K562 (cell line): ENCODE measurements around the gene NFIC. TPM values are rescaled to one million over a fixed set of nuclear protein-coding genes. Genes with fewer than 3 reads are reported as not detected.

ENCODE experiments used
- ATAC-seq: fragments of 200-7000 bp; cut with Tn5 transposase; 3 replicates; pipeline ENCODE4 v1.9.1; 2020; ENCODE audit warnings: moderate library complexity
- BruUV-seq: library from RNA; stranded (reverse); fragments of 400-500 nt; replicated peaks from 2 replicates; lab custom pipeline; 2021; lab: Mats Ljungman, UMichigan
- CTCF ChIA-PET: fragments of 300-600 bp; formaldehyde crosslinking; extraction: SDS; loops from one replicate; lab custom pipeline; 2021; ENCODE audit warnings: low intra/inter-chr PET ratio; lab: Yijun Ruan, JAX
- POLR2A ChIA-PET: fragments of 300-600, 350-650 bp; sonication (Branson Sonifier 250); formaldehyde crosslinking; extraction: SDS; loops from one replicate; lab custom pipeline; 2021; ENCODE audit warnings: antibody characterized with exemption, inconsistent platforms; lab: Yijun Ruan, JAX
- DNase-seq, 4 experiments: peaks; one replicate each; pipeline versions ENCODE4 v3.0.0 to v3.0.0-alpha.2; 2011 to 2018; ENCODE audit warnings: low spot score in 3 of 4, mixed read lengths in 3 of 4; ENCODE audit errors: extremely low read depth in 1 of 4
- FAIRE-seq: peaks from 2 replicates; lab custom pipeline; 2011; peaks lifted over from hg19 to GRCh38; lab: Jason Lieb, UNC
- H2AFZ ChIP-seq: 2 replicates; pipeline ENCODE4 v1.6.0; 2011; ENCODE audit warnings: low read depth, low read length, control low read depth, inconsistent platforms
- H3K27ac ChIP-seq: fragments of 200-600 bp; 3 replicates; pipeline ENCODE4 v1.8.0; 2011; ENCODE audit warnings: low read depth, mild to moderate bottlenecking, control low read depth, inconsistent platforms, low read length, moderate library complexity, mixed read lengths; ENCODE audit errors: extremely low read depth
- H3K27me3 ChIP-seq, 2 experiments: fragments of 300-600 bp in 1 of 2; 2 replicates in 1 of 2; 3 replicates in 1 of 2; pipeline versions ENCODE4 v1.6.0 to v1.8.0; 2011; ENCODE audit warnings: inconsistent platforms in 2 of 2, low read length in 2 of 2, mild to moderate bottlenecking in 1 of 2, mixed read lengths in 1 of 2, moderate library complexity in 1 of 2; ENCODE audit not compliant: control insufficient read depth in 2 of 2, insufficient read depth in 2 of 2
- H3K36me3 ChIP-seq: fragments of 300-600 bp; 3 replicates; pipeline ENCODE4 v1.8.0; 2011; ENCODE audit warnings: mild to moderate bottlenecking, low read length, inconsistent platforms; ENCODE audit not compliant: control insufficient read depth, insufficient read depth
- H3K4me1 ChIP-seq, 2 experiments: fragments of 200-600 bp in 1 of 2; replicated peaks in 1 of 2; 2 replicates in 1 of 2; 3 replicates in 1 of 2; pipeline versions ENCODE4 v1.5.1 to v1.8.0; 2011; ENCODE audit warnings: inconsistent platforms in 2 of 2, low read length in 2 of 2, mild to moderate bottlenecking in 1 of 2, mixed read lengths in 1 of 2, moderate library complexity in 1 of 2; ENCODE audit not compliant: control insufficient read depth in 2 of 2, insufficient read depth in 2 of 2
- H3K4me2 ChIP-seq: 2 replicates; pipeline ENCODE4 v1.6.1; 2011; ENCODE audit warnings: low read length, control low read depth, inconsistent platforms, mixed read lengths; ENCODE audit not compliant: insufficient read depth
- H3K4me3 ChIP-seq: fragments of 200-600 bp; sonication (generic), shearing (Covaris generic); 2 replicates; pipeline ENCODE4 v1.5.1; 2016; ENCODE audit warnings: control low read depth, inconsistent platforms
- H3K79me2 ChIP-seq: fragments of 200-600 bp; 3 replicates; pipeline ENCODE4 v1.8.0; 2011; ENCODE audit warnings: low read length, inconsistent platforms; ENCODE audit not compliant: control insufficient read depth, insufficient read depth
- H3K9ac ChIP-seq, 2 experiments: 2 replicates each; pipeline versions ENCODE4 v1.6.0 to v1.6.1; 2011; ENCODE audit warnings: low read depth in 2 of 2, low read length in 2 of 2, control low read depth in 1 of 2, inconsistent platforms in 1 of 2, mild to moderate bottlenecking in 1 of 2, mixed read lengths in 1 of 2; ENCODE audit not compliant: insufficient read depth in 1 of 2
- H3K9me1 ChIP-seq: one replicate; pipeline ENCODE4 v1.6.0; 2011; ENCODE audit warnings: inconsistent platforms, mild to moderate bottlenecking, low read length, moderate library complexity; ENCODE audit not compliant: control insufficient read depth, insufficient read depth
- H3K9me3 ChIP-seq: replicated peaks from 2 replicates; pipeline ENCODE4 v1.5.1; 2011; ENCODE audit warnings: low read depth, low read length, inconsistent platforms; ENCODE audit not compliant: control insufficient read depth, insufficient read depth
- H4K20me1 ChIP-seq: replicated peaks from 2 replicates; pipeline ENCODE4 v1.6.1; 2011; ENCODE audit warnings: low read length, inconsistent platforms, mixed read lengths; ENCODE audit not compliant: control insufficient read depth, insufficient read depth
- ARID1B ChIP-seq: fragments of 450-650 bp; IDR thresholded peaks from 2 replicates; pipeline ENCODE4 v1.6.1; 2016; ENCODE audit warnings: antibody characterized with exemption, mild to moderate bottlenecking, inconsistent platforms
- HCFC1 ChIP-seq: IDR thresholded peaks from 2 replicates; pipeline ENCODE4 v1.6.1; 2012; ENCODE audit warnings: low read depth, low read length, improper control_type of control experiment
- POLR2G ChIP-seq: fragments of 200-400 bp; formaldehyde crosslinking; IDR thresholded peaks from 2 replicates; pipeline ENCODE4 v1.6.1; 2017; ENCODE audit warnings: low read depth, mild to moderate bottlenecking, antibody characterized with exemption, low read length, moderate library complexity
- RB1 ChIP-seq: fragments of 450-650 bp; IDR thresholded peaks from 2 replicates; pipeline ENCODE4 v1.6.1; 2017; ENCODE audit warnings: low read depth, mild to moderate bottlenecking
- RBFOX2 ChIP-seq: fragments of 200-400 bp; formaldehyde crosslinking; IDR thresholded peaks from 2 replicates; pipeline ENCODE4 v1.6.1; 2017; ENCODE audit warnings: low read depth, mild to moderate bottlenecking, low read length, moderate library complexity
- ZBTB40 ChIP-seq, 2 experiments: fragments of 450-650 bp in 1 of 2; sonication (generic) in 1 of 2; formaldehyde crosslinking in 1 of 2; IDR thresholded peaks; 2 replicates each; pipeline versions ENCODE4 v1.7.1 to v1.9.0; 2016 to 2022; ENCODE audit warnings: inconsistent platforms in 1 of 2, mild to moderate bottlenecking in 1 of 2, missing genetic modification reagents in 1 of 2
- ZNF274 ChIP-seq: IDR thresholded peaks from 2 replicates; pipeline ENCODE4 v1.6.1; 2011; ENCODE audit warnings: low read depth, mild to moderate bottlenecking, low read length, moderate library complexity, borderline replicate concordance
- WGBS: fragments of 100-300 bp; shearing (Covaris generic); methylation state at CpG from one replicate; pipeline ENCODE4 v1.1.6; 2016; ENCODE audit warnings: low coverage, mixed read lengths; ENCODE audit not compliant: insufficient coverage; ENCODE audit errors: missing lambda C conversion rate; 5-methylcytosine and 5-hydroxymethylcytosine counted together
- in situ Hi-C: fragments of 300-500 bp; cut with MboI; formaldehyde crosslinking; loops from 4 replicates; pipeline ENCODE4 v1.15.0; 2018; ENCODE audit warnings: inconsistent platforms, mixed read lengths
- intact Hi-C: fragments of 100-400 bp; cut with micrococcal nuclease; formaldehyde crosslinking; loops from 2 replicates; pipeline ENCODE4 v1.14.2; 2022
- polyA plus RNA-seq, 8 experiments: library from polyadenylated mRNA; depleted of rRNA in 4 of 8; stranded (reverse) in 5 of 8; unstranded in 3 of 8; fragments of >200 nt; fragmentation: Nextera tagmentation in 2 of 8; fragmentation: Illumina TruSeq in 1 of 8; extraction: Ambion mirVana in 2 of 8; extraction: Trizol in 1 of 8; gene quantifications; 2 replicates each; pipeline versions ENCODE4 v1.2.1 to v1.2.3, GENCODE V29; 2011 to 2014; ENCODE audit warnings: inconsistent platforms in 1 of 8, missing spikeins in 1 of 8
- total RNA-seq, 7 experiments: library from RNA; depleted of rRNA in 6 of 7; stranded (reverse); fragments of >200 nt in 6 of 7; fragmentation: Illumina TruSeq in 2 of 7; extraction: Trizol in 2 of 7; gene quantifications; 2 replicates each; pipeline versions ENCODE4 v1.2.1 to v1.2.3, GENCODE V29; 2011 to 2021; ENCODE audit warnings: low replicate concordance in 1 of 7
- TF ChIP-seq, protein P1 (sequence below): fragments of 250-450 bp; sonication (Bioruptor Pico); IDR thresholded peaks from 2 replicates; pipeline ENCODE4 v1.4.0; 2020; ENCODE audit warnings: mild to moderate bottlenecking, moderate library complexity, borderline replicate concordance

The NFIC gene
- total and polyA plus RNA-seq, 9 of the 15 experiments (the other 6 are each of a cell fraction or from before 2014, with no cell fraction given) = 0.71 to 62.1 (median 6.9) TPM

GRCh38 chr19:3496392-3497273, 130.2 kb downstream of the NFIC start:
- ATAC-seq = no peak
- BruUV-seq = no TSS peak
- Histone ChIP-seq H3K9ac (peak overlapping the region in 1 of 2 experiments; percentile 31; a peak in 1 of 4 replicates), H4K20me1 (no peaks in the 10 kb centered on the region), H3K4me3 (no peak overlapping the region), H3K36me3 (peaks cover 66% of the 10 kb centered on the region), H3K9me3 (no peaks in the 10 kb centered on the region), H3K4me2 (no peak overlapping the region), H3K27ac (no peak overlapping the region), H3K27me3 (no peaks in the 10 kb centered on the region), H3K9me1 (no peaks in the 10 kb centered on the region), H3K79me2 (peaks cover 38% of the 10 kb centered on the region), H2AFZ (no peak overlapping the region), H3K4me1 (peaks cover 5 to 25% of the 10 kb centered on the region in 2 experiments; a peak in 4 of 5 replicates)
- no peak for DNase-seq
- 95% methylated on average over 26 of the region's 32 CpGs for WGBS
- intact Hi-C loops = no loop called here
- ChIA-PET CTCF (interaction anchor here (0.8 kb wide), 1 partner anchor 12 kb away, joined by 3 read pairs; no protein-coding TSS in a partner anchor), POLR2A (interaction anchor here (0.6 to 1.3 kb wide), 4 partner anchors 17 to 489 kb away, joined by 3 to 4 read pairs (median 3); no protein-coding TSS in a partner anchor)
- no peak for FAIRE-seq
- in situ Hi-C loops = no loop called here
- TF ChIP-seq RBFOX2 (0 out of 2 replicates have a peak, but pooled peaks have one; percentile 27), ZBTB40 (IDR thresholded peaks at IDR 0.05) (no peak), ZBTB40 (CRISPR knock-in tag; IDR thresholded peaks at IDR 0.05) (no peak), HCFC1 (no peak), ZNF274 (no peak), POLR2G (0 out of 2 replicates have a peak, but pooled peaks have one; percentile 24), ARID1B (no peak), RB1 (no peak)
- TF ChIP-seq, protein P1, sequence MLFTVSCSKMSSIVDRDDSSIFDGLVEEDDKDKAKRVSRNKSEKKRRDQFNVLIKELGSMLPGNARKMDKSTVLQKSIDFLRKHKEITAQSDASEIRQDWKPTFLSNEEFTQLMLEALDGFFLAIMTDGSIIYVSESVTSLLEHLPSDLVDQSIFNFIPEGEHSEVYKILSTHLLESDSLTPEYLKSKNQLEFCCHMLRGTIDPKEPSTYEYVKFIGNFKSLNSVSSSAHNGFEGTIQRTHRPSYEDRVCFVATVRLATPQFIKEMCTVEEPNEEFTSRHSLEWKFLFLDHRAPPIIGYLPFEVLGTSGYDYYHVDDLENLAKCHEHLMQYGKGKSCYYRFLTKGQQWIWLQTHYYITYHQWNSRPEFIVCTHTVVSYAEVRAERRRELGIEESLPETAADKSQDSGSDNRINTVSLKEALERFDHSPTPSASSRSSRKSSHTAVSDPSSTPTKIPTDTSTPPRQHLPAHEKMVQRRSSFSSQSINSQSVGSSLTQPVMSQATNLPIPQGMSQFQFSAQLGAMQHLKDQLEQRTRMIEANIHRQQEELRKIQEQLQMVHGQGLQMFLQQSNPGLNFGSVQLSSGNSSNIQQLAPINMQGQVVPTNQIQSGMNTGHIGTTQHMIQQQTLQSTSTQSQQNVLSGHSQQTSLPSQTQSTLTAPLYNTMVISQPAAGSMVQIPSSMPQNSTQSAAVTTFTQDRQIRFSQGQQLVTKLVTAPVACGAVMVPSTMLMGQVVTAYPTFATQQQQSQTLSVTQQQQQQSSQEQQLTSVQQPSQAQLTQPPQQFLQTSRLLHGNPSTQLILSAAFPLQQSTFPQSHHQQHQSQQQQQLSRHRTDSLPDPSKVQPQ (CRISPR knock-in tag) = no peak
